Hepatocyte (in vitro differentiated cells): ENCODE data around the gene PLIN4.

ENCODE experiments used
- CTCF ChIP-seq: fragments of 200-600 bp; sonication (generic); IDR thresholded peaks from 2 replicates; pipeline ENCODE4 v1.5.1; 2016; ENCODE audit warnings: antibody characterized with exemption, mild to moderate bottlenecking; ENCODE audit not compliant: poor library complexity
- EZH2phosphoT487 ChIP-seq: fragments of 200-600 bp; sonication (generic); IDR thresholded peaks from one replicate; pipeline ENCODE4 v1.6.1; 2018; ENCODE audit warnings: antibody characterized with exemption, mild to moderate bottlenecking, low read depth, moderate library complexity; ENCODE audit not compliant: unreplicated experiment, severe bottlenecking

- TF ChIP-seq CTCF (no peak), EZH2phosphoT487 (no peak)
Measured at GRCh38 chr19:4536798-4537197, 18.5 kb upstream of the PLIN4 start.
